ENCODE data around the gene TRUB1.
"Not testable (repeated sequence)": the region's sequence is repeated elsewhere in the genome, so short reads cannot be mapped to it uniquely, and the experiment has no call there.

The TRUB1 gene

GRCh38 chr10:114937962-114938855 lies at the start of gene TRUB1:
TRUB1 (plus strand) TSS chr10:114938195; CDS start chr10:114938254, 59 bp downstream.
- FAIRE-seq (peak; percentile 76), DNase-seq (ENCODE audit: low spot score) (peak; percentile 85)

- DNase-seq (ENCODE audit: low spot score) (no peak), FAIRE-seq (no peak)
Observed at GRCh38 chr10:114893251-114893650, 44.7 kb upstream of the TRUB1 start.

GRCh38 chr10:114894911-114895310 lies 43.1 kb upstream of the TRUB1 start:
- DNase-seq (ENCODE audit: low spot score): no peak
- FAIRE-seq: no peak

- DNase-seq (ENCODE audit: low spot score); FAIRE-seq: not testable (repeated sequence)
Observed at GRCh38 chr10:114897011-114897410, 41.0 kb upstream of the TRUB1 start.

GRCh38 chr10:114897593-114897992 lies 40.4 kb upstream of the TRUB1 start:
- no peak for DNase-seq (ENCODE audit: low spot score)
- no peak for FAIRE-seq

GRCh38 chr10:114899982-114900381 lies 38.0 kb upstream of the TRUB1 start:
- DNase-seq (ENCODE audit: low spot score) (no peak), FAIRE-seq (no peak)

- DNase-seq (ENCODE audit: low spot score) (no peak), FAIRE-seq (no peak)
Observed at GRCh38 chr10:114900658-114901057, 37.3 kb upstream of the TRUB1 start.

GRCh38 chr10:114902151-114902550 lies 35.8 kb upstream of the TRUB1 start:
- DNase-seq (ENCODE audit: low spot score) (no peak), FAIRE-seq (no peak)

- DNase-seq (ENCODE audit: low spot score): peak; percentile 66
- FAIRE-seq: peak; percentile 85
Observed at GRCh38 chr10:114905450-114905849, 32.5 kb upstream of the TRUB1 start.

GRCh38 chr10:114906981-114907380 lies 31.0 kb upstream of the TRUB1 start:
- FAIRE-seq (no peak), DNase-seq (ENCODE audit: low spot score) (no peak)

- FAIRE-seq (peak; percentile 57), DNase-seq (ENCODE audit: low spot score) (peak; percentile 62)
Observed at GRCh38 chr10:114908896-114909295, 29.1 kb upstream of the TRUB1 start.

GRCh38 chr10:114911052-114911711 lies 26.8 kb upstream of the TRUB1 start:
- DNase-seq (ENCODE audit: low spot score): no peak
- FAIRE-seq: no peak

- FAIRE-seq (no peak), DNase-seq (ENCODE audit: low spot score) (no peak)
Observed at GRCh38 chr10:114911801-114912469, 26.1 kb upstream of the TRUB1 start.

- FAIRE-seq (no peak), DNase-seq (ENCODE audit: low spot score) (no peak)
Observed at GRCh38 chr10:114912470-114912859, 25.5 kb upstream of the TRUB1 start.

GRCh38 chr10:114914560-114914959 lies 23.4 kb upstream of the TRUB1 start:
- no peak for DNase-seq (ENCODE audit: low spot score)
- FAIRE-seq: no peak

- FAIRE-seq: peak; percentile 85
Observed at GRCh38 chr10:114915294-114915693, 22.7 kb upstream of the TRUB1 start.

GRCh38 chr10:114916653-114917052 lies 21.3 kb upstream of the TRUB1 start:
- FAIRE-seq (no peak), DNase-seq (ENCODE audit: low spot score) (no peak)

More at GRCh38 chr10:114915294-114915693, 22.7 kb upstream of the TRUB1 start:
- DNase-seq (ENCODE audit: low spot score): peak; percentile 44

GRCh38 chr10:114917459-114917858 lies 20.5 kb upstream of the TRUB1 start:
- DNase-seq (ENCODE audit: low spot score): no peak
- FAIRE-seq: no peak

- peak; percentile 98 for FAIRE-seq
- peak; percentile 89 for DNase-seq (ENCODE audit: low spot score)
Observed at GRCh38 chr10:114917927-114918672, 19.9 kb upstream of the TRUB1 start.

- FAIRE-seq (peak; percentile 83), DNase-seq (ENCODE audit: low spot score) (peak; percentile 18)
Observed at GRCh38 chr10:114920459-114920858, 17.5 kb upstream of the TRUB1 start.

- no peak for DNase-seq (ENCODE audit: low spot score)
- FAIRE-seq: no peak
Observed at GRCh38 chr10:114922003-114922402, 16.0 kb upstream of the TRUB1 start.
